HG02840 (cell line): ENCODE results near the gene ZNF239.
"Not testable (repeated sequence)": the region's sequence is repeated elsewhere in the genome, so short reads cannot be mapped to it uniquely, and the experiment has no call there.

ENCODE experiments used
- ATAC-seq: cut with Tn5 transposase; IDR thresholded peaks from one replicate; pipeline ENCODE4 v1.9.1; 2021; ENCODE audit warnings: mild to moderate bottlenecking, moderate library complexity, moderate number of reproducible peaks; ENCODE audit not compliant: unreplicated experiment, low FRiP score

ZNF239 gene

GRCh38 chr10:43584051-43584450, 9.6 kb upstream of the ZNF239 start:
- no peak for ATAC-seq

- ATAC-seq, result no peak
Observed at GRCh38 chr10:43576580-43576979, 2.2 kb upstream of the ZNF239 start.

- no peak for ATAC-seq
Observed at GRCh38 chr10:43576062-43576461, 1.6 kb upstream of the ZNF239 start.

- ATAC-seq, result no peak
Observed at GRCh38 chr10:43574906-43575305, 490 bp upstream of the ZNF239 start.

- no peak for ATAC-seq
Observed at GRCh38 chr10:43573250-43574000, 991 bp downstream of the ZNF239 start.

GRCh38 chr10:43570971-43571370, 3.4 kb downstream of the ZNF239 start:
- ATAC-seq, result no peak

- ATAC-seq, result no peak
Observed at GRCh38 chr10:43569681-43570080, 4.7 kb downstream of the ZNF239 start.

GRCh38 chr10:43557214-43557613, 17.2 kb downstream of the ZNF239 start:
- ATAC-seq, result no peak

GRCh38 chr10:43543746-43544145, 30.7 kb downstream of the ZNF239 start:
- ATAC-seq, result not testable (repeated sequence)

GRCh38 chr10:43524434-43525247, 49.8 kb downstream of the ZNF239 start:
- ATAC-seq, result no peak
